Keratinocyte (primary cell): ENCODE data around the gene MDH2. TPM values are rescaled to one million over a fixed set of nuclear protein-coding genes. Genes with fewer than 3 reads are reported as not detected.
"Not testable (repeated sequence)": the region's sequence is repeated elsewhere in the genome, so short reads cannot be mapped to it uniquely, and the experiment has no call there.

Experiments used
- DNase-seq: peaks from one replicate; pipeline ENCODE4 v3.0.0-alpha.2; 2011; ENCODE audit warnings: low read depth, missing footprints, low spot score
- FAIRE-seq: peaks from 2 replicates; lab custom pipeline; 2011; peaks lifted over from hg19 to GRCh38; lab: Jason Lieb, UNC
- H2AFZ ChIP-seq: 2 replicates; pipeline ENCODE4 v1.6.0; 2012; ENCODE audit warnings: low read length, control low read depth, inconsistent platforms; ENCODE audit not compliant: control insufficient read depth
- H3K27ac ChIP-seq: 2 replicates; pipeline ENCODE4 v1.5.1; 2011; ENCODE audit warnings: low read length; ENCODE audit not compliant: control insufficient read depth, insufficient read depth
- H3K27me3 ChIP-seq: 3 replicates; pipeline ENCODE4 v1.6.0; 2011; ENCODE audit warnings: low read length; ENCODE audit not compliant: control insufficient read depth, insufficient read depth; ENCODE audit errors: extremely low read depth
- H3K36me3 ChIP-seq, 2 experiments: 2 replicates in 1 of 2; 3 replicates in 1 of 2; pipeline ENCODE4 v1.5.1; 2011; ENCODE audit warnings: low read length in 2 of 2, mild to moderate bottlenecking in 1 of 2; ENCODE audit not compliant: control insufficient read depth in 2 of 2, insufficient read depth in 2 of 2; ENCODE audit errors: extremely low read depth in 1 of 2
- H3K4me1 ChIP-seq: 3 replicates; pipeline ENCODE4 v1.5.1; 2011; ENCODE audit warnings: low read length; ENCODE audit not compliant: control insufficient read depth, insufficient read depth; ENCODE audit errors: extremely low read depth
- H3K4me2 ChIP-seq: 3 replicates; pipeline ENCODE4 v1.6.0; 2011; ENCODE audit warnings: low read depth, low read length; ENCODE audit not compliant: control insufficient read depth, insufficient read depth; ENCODE audit errors: extremely low read depth
- H3K4me3 ChIP-seq, 3 experiments: fragments of 200-600 bp in 1 of 3; sonication (generic) in 1 of 3; 2 replicates in 2 of 3; 3 replicates in 1 of 3; pipeline ENCODE4 v1.5.1; 2011 to 2016; ENCODE audit warnings: low read length in 3 of 3, mild to moderate bottlenecking in 3 of 3, control low read depth in 2 of 3, inconsistent platforms in 1 of 3, low read depth in 1 of 3, mixed read lengths in 1 of 3, mixed run types in 1 of 3, moderate library complexity in 1 of 3; ENCODE audit not compliant: control insufficient read depth in 2 of 3, insufficient read depth in 2 of 3; ENCODE audit errors: extremely low read depth in 1 of 3
- H3K79me2 ChIP-seq: 2 replicates; pipeline ENCODE4 v1.6.0; 2012; ENCODE audit warnings: low read length; ENCODE audit not compliant: control insufficient read depth, insufficient read depth
- H3K9ac ChIP-seq: 3 replicates; pipeline ENCODE4 v1.6.0; 2011; ENCODE audit warnings: low read length; ENCODE audit not compliant: control insufficient read depth, insufficient read depth; ENCODE audit errors: extremely low read depth
- H3K9me1 ChIP-seq: 3 replicates; pipeline ENCODE4 v1.6.0; 2011; ENCODE audit warnings: low read length; ENCODE audit not compliant: control insufficient read depth, insufficient read depth; ENCODE audit errors: extremely low read depth
- H3K9me3 ChIP-seq: 2 replicates; pipeline ENCODE4 v1.5.1; 2012; ENCODE audit warnings: low read depth, low read length; ENCODE audit not compliant: control insufficient read depth
- H4K20me1 ChIP-seq: 3 replicates; pipeline ENCODE4 v1.6.0; 2011; ENCODE audit warnings: low read length; ENCODE audit not compliant: control insufficient read depth, insufficient read depth; ENCODE audit errors: extremely low read depth
- EZH2 ChIP-seq: IDR thresholded peaks from one replicate; pipeline ENCODE4 v1.6.1; 2012; ENCODE audit warnings: inconsistent platforms, mild to moderate bottlenecking, low read length, moderate library complexity
- dilution Hi-C: fragments of 300-500 bp; cut with MboI; formaldehyde crosslinking; loops from one replicate; pipeline ENCODE4 v1.7.0; 2020; ENCODE audit warnings: low sequenced_read_pairs; ENCODE audit not compliant: extremely low pct_ligation_motif_present
- polyA plus RNA-seq, 5 experiments: library from polyadenylated mRNA; depleted of rRNA in 3 of 5; stranded (reverse) in 3 of 5; stranded (forward) in 1 of 5; unstranded in 1 of 5; fragments of >200 nt; gene quantifications; 1 replicate in 1 of 5; 2 replicates in 3 of 5; 3 replicates in 1 of 5; pipeline versions ENCODE4 v1.2.1 to v1.2.3, GENCODE V29; 2011 to 2012; ENCODE audit warnings: missing spikeins in 2 of 5, low read depth in 1 of 5, low replicate concordance in 1 of 5
- TF ChIP-seq, protein P1 (sequence below), 3 experiments: IDR thresholded peaks in 1 of 3; conservative IDR thresholded peaks in 1 of 3; optimal IDR thresholded peaks in 1 of 3; 2 replicates in 2 of 3; 3 replicates in 1 of 3; pipeline versions ENCODE3 to v1.5.1; 2011; ENCODE audit warnings: low read length in 3 of 3, mild to moderate bottlenecking in 3 of 3, moderate library complexity in 2 of 3, control low read depth in 1 of 3, inconsistent platforms in 1 of 3; ENCODE audit not compliant: insufficient read depth in 2 of 3; ENCODE audit errors: extremely low read depth in 1 of 3

Gene MDH2
- polyA plus RNA-seq, 1 donor (not counting 4 experiments of a cell fraction or from before 2014, with no cell fraction given) = 156 TPM

DNA sequence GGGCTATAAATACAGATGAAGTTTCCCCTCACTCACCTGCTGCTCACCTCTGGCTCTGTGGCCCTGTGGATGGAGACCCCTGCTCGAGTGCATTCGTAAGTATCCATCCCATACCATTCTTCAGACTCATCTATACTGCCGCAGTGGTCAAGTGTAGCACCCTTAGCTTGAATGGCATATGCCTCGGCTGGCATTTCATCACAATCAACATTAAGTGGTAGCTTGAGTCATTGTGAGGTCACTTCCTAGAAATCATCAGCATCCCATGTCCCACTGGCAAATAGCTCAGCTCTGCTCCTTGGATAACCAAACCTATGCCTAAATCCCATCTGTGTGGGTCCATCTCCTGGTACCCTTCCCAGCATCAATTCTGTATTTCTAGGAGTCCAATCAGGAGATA is 38.2 kb downstream of the MDH2 start:
- TF ChIP-seq EZH2 = no peak
- TF ChIP-seq, protein P1, sequence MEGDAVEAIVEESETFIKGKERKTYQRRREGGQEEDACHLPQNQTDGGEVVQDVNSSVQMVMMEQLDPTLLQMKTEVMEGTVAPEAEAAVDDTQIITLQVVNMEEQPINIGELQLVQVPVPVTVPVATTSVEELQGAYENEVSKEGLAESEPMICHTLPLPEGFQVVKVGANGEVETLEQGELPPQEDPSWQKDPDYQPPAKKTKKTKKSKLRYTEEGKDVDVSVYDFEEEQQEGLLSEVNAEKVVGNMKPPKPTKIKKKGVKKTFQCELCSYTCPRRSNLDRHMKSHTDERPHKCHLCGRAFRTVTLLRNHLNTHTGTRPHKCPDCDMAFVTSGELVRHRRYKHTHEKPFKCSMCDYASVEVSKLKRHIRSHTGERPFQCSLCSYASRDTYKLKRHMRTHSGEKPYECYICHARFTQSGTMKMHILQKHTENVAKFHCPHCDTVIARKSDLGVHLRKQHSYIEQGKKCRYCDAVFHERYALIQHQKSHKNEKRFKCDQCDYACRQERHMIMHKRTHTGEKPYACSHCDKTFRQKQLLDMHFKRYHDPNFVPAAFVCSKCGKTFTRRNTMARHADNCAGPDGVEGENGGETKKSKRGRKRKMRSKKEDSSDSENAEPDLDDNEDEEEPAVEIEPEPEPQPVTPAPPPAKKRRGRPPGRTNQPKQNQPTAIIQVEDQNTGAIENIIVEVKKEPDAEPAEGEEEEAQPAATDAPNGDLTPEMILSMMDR (optimal IDR thresholded peaks at IDR 0.05 in 1 of 3, IDR thresholded peaks at IDR 0.05 in 1 of 3, conservative IDR thresholded peaks at IDR 0.05 in 1 of 3; ENCODE audit: extremely low read depth in 1 of 3, insufficient read depth in 2 of 3, low read length in 3 of 3) = no peak
- H3K9me1 ChIP-seq = no peaks in the 10 kb centered on the region
- no peak for FAIRE-seq
- peak overlapping the region; percentile 91 for H3K27ac ChIP-seq
- H2AFZ ChIP-seq = no peak overlapping the region
- no peak overlapping the region for H3K4me3 ChIP-seq
- H3K4me1 ChIP-seq = peaks cover 45% of the 10 kb centered on the region
- H3K79me2 ChIP-seq = no peaks in the 10 kb centered on the region
- dilution Hi-C loops = no loop called here
- H4K20me1 ChIP-seq = no peaks in the 10 kb centered on the region
- no peak overlapping the region for H3K9ac ChIP-seq
- H3K4me2 ChIP-seq = peak overlapping the region; percentile 27
- no peak for DNase-seq
- no peaks in the 10 kb centered on the region for H3K9me3 ChIP-seq
- no peaks in the 10 kb centered on the region for H3K27me3 ChIP-seq
- no peaks in the 10 kb centered on the region for H3K36me3 ChIP-seq

DNA sequence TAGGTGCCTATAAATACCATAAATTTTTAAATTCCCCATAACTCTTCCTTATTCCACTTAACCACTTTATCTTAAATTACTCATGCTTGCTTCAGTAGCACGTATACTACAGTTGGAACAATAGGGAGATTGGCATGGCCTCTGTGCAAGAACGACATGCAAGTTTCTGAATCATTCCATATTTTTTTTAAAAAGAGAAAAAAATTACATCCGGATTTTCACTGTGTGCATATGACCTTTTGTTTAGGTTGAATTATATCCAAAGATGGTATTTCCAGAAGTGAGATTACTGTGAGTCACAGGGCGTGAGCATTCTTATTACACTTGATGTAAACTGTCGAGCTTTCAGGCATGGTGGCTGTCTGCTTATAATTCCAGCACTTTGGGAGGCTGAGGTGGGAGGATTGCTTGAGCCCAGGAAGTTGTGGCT is 39.5 kb downstream of the MDH2 start:
- H3K9me1 ChIP-seq, H3K9ac ChIP-seq, H3K79me2 ChIP-seq, H3K9me3 ChIP-seq, dilution Hi-C loops, H4K20me1 ChIP-seq, H2AFZ ChIP-seq, H3K4me3 ChIP-seq, H3K27me3 ChIP-seq, H3K36me3 ChIP-seq: not testable (repeated sequence)
- FAIRE-seq = peak; percentile 49
- peak overlapping the region; percentile 91 for H3K27ac ChIP-seq
- peak overlapping the region; percentile 22 for H3K4me2 ChIP-seq
- DNase-seq = peak; percentile 78
- peaks cover 56% of the 10 kb centered on the region for H3K4me1 ChIP-seq

DNA sequence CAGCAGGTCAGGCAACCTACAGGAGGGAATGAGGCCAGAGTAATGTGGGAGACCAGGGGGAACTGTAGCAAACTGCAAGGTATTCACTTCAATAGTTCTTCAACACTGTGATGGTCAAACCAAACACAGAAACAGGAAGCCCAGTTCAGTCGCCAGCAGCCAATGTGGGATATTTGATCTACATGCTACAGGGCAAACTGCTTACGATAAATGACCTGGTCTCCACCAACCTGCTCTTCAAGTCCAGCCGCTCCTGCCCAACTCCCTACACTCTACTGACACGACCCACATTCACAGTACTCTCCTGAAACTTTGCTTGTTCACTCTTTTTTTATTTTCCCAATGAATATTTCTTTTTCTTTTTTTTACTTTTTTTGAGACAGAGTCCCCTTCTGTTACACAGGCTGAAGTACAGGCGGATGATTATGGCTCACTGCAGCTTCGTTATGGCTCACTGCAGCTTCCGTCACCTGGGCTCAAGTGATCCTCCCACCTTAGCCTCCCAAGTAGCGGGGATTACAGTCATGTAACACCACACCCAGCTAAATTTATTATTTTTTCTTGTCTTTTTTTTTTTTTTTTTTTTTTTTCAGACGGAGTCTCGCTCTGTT is 42.1 kb downstream of the MDH2 start:
- Histone ChIP-seq H3K4me3 (no peak overlapping the region), H3K9me3 (no peaks in the 10 kb centered on the region), H3K4me1 (peaks cover 53% of the 10 kb centered on the region), H3K9me1 (no peaks in the 10 kb centered on the region), H4K20me1 (no peaks in the 10 kb centered on the region), H3K27me3 (no peaks in the 10 kb centered on the region), H3K27ac (peak overlapping the region; percentile 17), H3K4me2 (no peak overlapping the region), H3K79me2 (no peaks in the 10 kb centered on the region), H2AFZ (peak overlapping the region; percentile 29), H3K36me3 (no peaks in the 10 kb centered on the region), H3K9ac (peak overlapping the region; percentile 0)
- FAIRE-seq (no peak), DNase-seq (no peak)
- TF ChIP-seq, protein P1 (optimal IDR thresholded peaks at IDR 0.05 in 1 of 3, IDR thresholded peaks at IDR 0.05 in 1 of 3, conservative IDR thresholded peaks at IDR 0.05 in 1 of 3; ENCODE audit: extremely low read depth in 1 of 3, insufficient read depth in 2 of 3, low read length in 3 of 3) = no peak
- TF ChIP-seq EZH2 = no peak
- dilution Hi-C loops = no loop called here
